ENCODE results near the gene ACIN1.
"Not testable (repeated sequence)": the region's sequence is repeated elsewhere in the genome, so short reads cannot be mapped to it uniquely, and the experiment has no call there.

ACIN1 gene

GRCh38 chr14:23123419-23123818 is 28.5 kb upstream of the ACIN1 start:
- no peak for DNase-seq (ENCODE audit: low read depth, low spot score)

- no peak for DNase-seq (ENCODE audit: low read depth, low spot score)
These were observed 27.1 kb upstream of the ACIN1 start for GRCh38 chr14:23122086-23122485.

- DNase-seq (ENCODE audit: low read depth, low spot score): peak; percentile 71
These were observed 26.4 kb upstream of the ACIN1 start for GRCh38 chr14:23121361-23121771.

GRCh38 chr14:23120541-23121251 is 25.8 kb upstream of the ACIN1 start:
- DNase-seq (ENCODE audit: low read depth, low spot score): peak; percentile 95

- DNase-seq (ENCODE audit: low read depth, low spot score): peak; percentile 48
These were observed 24.7 kb upstream of the ACIN1 start for GRCh38 chr14:23119363-23120327.

- no peak for DNase-seq (ENCODE audit: low read depth, low spot score)
These were observed 23.8 kb upstream of the ACIN1 start, which contains the start of gene CEBPE for GRCh38 chr14:23118506-23119362. Gene CEBPE (minus strand): TSS chr14:23119255. CDS start chr14:23119091, 164 bp downstream.

- no peak for DNase-seq (ENCODE audit: low read depth, low spot score)
These were observed 22.6 kb upstream of the ACIN1 start for GRCh38 chr14:23117371-23118020.

- DNase-seq (ENCODE audit: low read depth, low spot score): no peak
These were observed 21.0 kb upstream of the ACIN1 start for GRCh38 chr14:23115918-23116317.

GRCh38 chr14:23115039-23115731 is 20.2 kb upstream of the ACIN1 start:
- DNase-seq (ENCODE audit: low read depth, low spot score): no peak

GRCh38 chr14:23114669-23115038 is 19.7 kb upstream of the ACIN1 start:
- DNase-seq (ENCODE audit: low read depth, low spot score): no peak

GRCh38 chr14:23114120-23114458 is 19.2 kb upstream of the ACIN1 start:
- no peak for DNase-seq (ENCODE audit: low read depth, low spot score)

GRCh38 chr14:23113431-23114119 is 18.6 kb upstream of the ACIN1 start:
- DNase-seq (ENCODE audit: low read depth, low spot score): no peak

- DNase-seq (ENCODE audit: low read depth, low spot score): no peak
These were observed 17.6 kb upstream of the ACIN1 start for GRCh38 chr14:23112359-23113178.

GRCh38 chr14:23110579-23111365 is 15.8 kb upstream of the ACIN1 start:
- no peak for DNase-seq (ENCODE audit: low read depth, low spot score)

- DNase-seq (ENCODE audit: low read depth, low spot score): no peak
These were observed 14.8 kb upstream of the ACIN1 start for GRCh38 chr14:23109769-23110168.

- DNase-seq (ENCODE audit: low read depth, low spot score): not testable (repeated sequence)
These were observed 13.2 kb upstream of the ACIN1 start for GRCh38 chr14:23108169-23108568.

- DNase-seq (ENCODE audit: low read depth, low spot score): not testable (repeated sequence)
These were observed 12.7 kb upstream of the ACIN1 start for GRCh38 chr14:23107620-23108019.

- DNase-seq (ENCODE audit: low read depth, low spot score): no peak
These were observed 11.8 kb upstream of the ACIN1 start for GRCh38 chr14:23106747-23107045.
